CD4-positive, alpha-beta T cell (primary cell): Measurements from ENCODE around the gene IGFBP6. TPM values are rescaled to one million over a fixed set of nuclear protein-coding genes. Genes with fewer than 3 reads are reported as not detected.

Experiments used
- ATAC-seq: fragments of 200-7000 bp; cut with Tn5 transposase; one replicate; pipeline ENCODE4 v1.10.0; 2022; ENCODE audit warnings: mild to moderate bottlenecking; ENCODE audit not compliant: poor library complexity
- CTCF ChIA-PET: fragments of 350-600 bp; sonication (Branson Sonifier 250); formaldehyde crosslinking; loops from one replicate; lab custom pipeline; 2021; ENCODE audit warnings: antibody characterized with exemption, inconsistent platforms; lab: Charles Lee
- POLR2A ChIA-PET: fragments of 350-600 bp; sonication (Branson Sonifier 250); formaldehyde crosslinking; loops from one replicate; lab custom pipeline; 2021; ENCODE audit warnings: antibody characterized with exemption, inconsistent platforms; lab: Charles Lee
- DNase-seq, 14 experiments: peaks; one replicate each; pipeline ENCODE4 v3.0.0-alpha.2; 2013 to 2020; ENCODE audit warnings: mixed read lengths in 2 of 14
- H3K27ac ChIP-seq, 2 donors: one replicate each; pipeline versions ENCODE4 v1.5.1 to v1.7.0; 2013; ENCODE audit warnings: low read length in 2 of 2, low read depth in 1 of 2, mild to moderate bottlenecking in 1 of 2
- H3K27me3 ChIP-seq, 2 experiments: 1 replicate in 1 of 2; 2 replicates in 1 of 2; pipeline versions ENCODE4 v1.6.1 to v1.7.0; 2013; ENCODE audit warnings: low read length in 2 of 2, control low read depth in 1 of 2, mild to moderate bottlenecking in 1 of 2, moderate library complexity in 1 of 2; ENCODE audit not compliant: insufficient read depth in 2 of 2, control insufficient read depth in 1 of 2
- H3K36me3 ChIP-seq: one replicate; pipeline ENCODE4 v1.6.1; 2013; ENCODE audit warnings: low read length, control low read depth; ENCODE audit not compliant: insufficient read depth
- H3K4me1 ChIP-seq: one replicate; pipeline ENCODE4 v1.6.1; 2013; ENCODE audit warnings: low read length, control low read depth; ENCODE audit not compliant: insufficient read depth
- H3K4me3 ChIP-seq: one replicate; pipeline ENCODE4 v1.5.1; 2013; ENCODE audit warnings: mild to moderate bottlenecking, low read length, moderate library complexity
- H3K9me3 ChIP-seq, 2 experiments: 1 replicate in 1 of 2; 2 replicates in 1 of 2; pipeline versions ENCODE4 v1.6.1 to v1.7.0; 2013; ENCODE audit warnings: low read length in 2 of 2, mild to moderate bottlenecking in 2 of 2, control low read depth in 1 of 2, moderate library complexity in 1 of 2; ENCODE audit not compliant: control insufficient read depth in 1 of 2, insufficient read depth in 1 of 2
- H3K27ac Mint-ChIP-seq: one replicate; pipeline ENCODE4 v1.8.0; 2020; ENCODE audit warnings: mixed read lengths
- H3K27me3 Mint-ChIP-seq: one replicate; pipeline ENCODE4 v1.8.0; 2021; ENCODE audit warnings: mixed read lengths
- H3K36me3 Mint-ChIP-seq: one replicate; pipeline ENCODE4 v1.8.0; 2021; ENCODE audit warnings: low read depth, mixed read lengths
- H3K4me1 Mint-ChIP-seq: one replicate; pipeline ENCODE4 v1.8.0; 2021; ENCODE audit warnings: low read depth, mixed read lengths
- H3K4me3 Mint-ChIP-seq: one replicate; pipeline ENCODE4 v1.8.0; 2020; ENCODE audit warnings: mild to moderate bottlenecking, mixed read lengths
- H3K9me3 Mint-ChIP-seq: one replicate; pipeline ENCODE4 v1.8.0; 2020; ENCODE audit warnings: mixed read lengths
- intact Hi-C, 2 experiments: fragments of 100-400 bp; cut with DNase I in 1 of 2; cut with micrococcal nuclease in 1 of 2; formaldehyde crosslinking; loops; one replicate each; pipeline versions ENCODE4 v1.15.1 to v1.9.0; 2023 to 2025; cut with DNase I, micrococcal nuclease
- total RNA-seq, 174 experiments: library from RNA in 2 of 174; stranded (reverse) in 2 of 174; gene quantifications; one replicate each; pipeline ENCODE4 v1.2.3 and lab custom pipeline; 2021 to 2026
- TF ChIP-seq, protein P1 (sequence below): fragments of 200-600 bp; IDR thresholded peaks from one replicate; pipeline ENCODE4 v1.8.0; 2022; ENCODE audit warnings: antibody characterized with exemption, mild to moderate bottlenecking

Gene IGFBP6
- total RNA-seq, 2 experiments from 2014 or later = 0.49 TPM; not detected in 1

GRCh38 chr12:53051058-53051880 lies 46.2 kb upstream of the IGFBP6 start:
- Mint-ChIP-seq H3K4me3 (peak overlapping the region; percentile 81), H3K9me3 (no peaks in the 10 kb centered on the region), H3K27ac (peak overlapping the region; percentile 45), H3K4me1 (peaks cover 21% of the 10 kb centered on the region), H3K36me3 (peaks cover 5% of the 10 kb centered on the region), H3K27me3 (no peaks in the 10 kb centered on the region)
- no peaks in the 10 kb centered on the region for H3K27me3 ChIP-seq
- CTCF ChIA-PET = interaction anchor here (1.1 kb wide), 1 partner anchor 274 kb away, joined by 3 read pairs; no protein-coding TSS in a partner anchor
- TF ChIP-seq, protein P1, sequence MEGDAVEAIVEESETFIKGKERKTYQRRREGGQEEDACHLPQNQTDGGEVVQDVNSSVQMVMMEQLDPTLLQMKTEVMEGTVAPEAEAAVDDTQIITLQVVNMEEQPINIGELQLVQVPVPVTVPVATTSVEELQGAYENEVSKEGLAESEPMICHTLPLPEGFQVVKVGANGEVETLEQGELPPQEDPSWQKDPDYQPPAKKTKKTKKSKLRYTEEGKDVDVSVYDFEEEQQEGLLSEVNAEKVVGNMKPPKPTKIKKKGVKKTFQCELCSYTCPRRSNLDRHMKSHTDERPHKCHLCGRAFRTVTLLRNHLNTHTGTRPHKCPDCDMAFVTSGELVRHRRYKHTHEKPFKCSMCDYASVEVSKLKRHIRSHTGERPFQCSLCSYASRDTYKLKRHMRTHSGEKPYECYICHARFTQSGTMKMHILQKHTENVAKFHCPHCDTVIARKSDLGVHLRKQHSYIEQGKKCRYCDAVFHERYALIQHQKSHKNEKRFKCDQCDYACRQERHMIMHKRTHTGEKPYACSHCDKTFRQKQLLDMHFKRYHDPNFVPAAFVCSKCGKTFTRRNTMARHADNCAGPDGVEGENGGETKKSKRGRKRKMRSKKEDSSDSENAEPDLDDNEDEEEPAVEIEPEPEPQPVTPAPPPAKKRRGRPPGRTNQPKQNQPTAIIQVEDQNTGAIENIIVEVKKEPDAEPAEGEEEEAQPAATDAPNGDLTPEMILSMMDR = no peak
- DNase-seq (peak in 1 of 14 experiments; percentile 41), ATAC-seq (no peak)
- intact Hi-C loops = loop anchor here in 1 of 2 experiments (5.0 kb wide), 1 partner anchor 576 kb away; the partner anchor contains the start of gene ATF7
- peaks cover 30% of the 10 kb centered on the region for H3K4me1 ChIP-seq
- H3K9me3 ChIP-seq = no peaks in the 10 kb centered on the region
- POLR2A ChIA-PET = interaction anchor here (0.7 kb wide), 1 partner anchor 12 kb away, joined by 3 read pairs; no protein-coding TSS in a partner anchor
- H3K36me3 ChIP-seq = no peaks in the 10 kb centered on the region
- H3K27ac ChIP-seq = no peak overlapping the region
- H3K4me3 ChIP-seq = no peak overlapping the region

DNA sequence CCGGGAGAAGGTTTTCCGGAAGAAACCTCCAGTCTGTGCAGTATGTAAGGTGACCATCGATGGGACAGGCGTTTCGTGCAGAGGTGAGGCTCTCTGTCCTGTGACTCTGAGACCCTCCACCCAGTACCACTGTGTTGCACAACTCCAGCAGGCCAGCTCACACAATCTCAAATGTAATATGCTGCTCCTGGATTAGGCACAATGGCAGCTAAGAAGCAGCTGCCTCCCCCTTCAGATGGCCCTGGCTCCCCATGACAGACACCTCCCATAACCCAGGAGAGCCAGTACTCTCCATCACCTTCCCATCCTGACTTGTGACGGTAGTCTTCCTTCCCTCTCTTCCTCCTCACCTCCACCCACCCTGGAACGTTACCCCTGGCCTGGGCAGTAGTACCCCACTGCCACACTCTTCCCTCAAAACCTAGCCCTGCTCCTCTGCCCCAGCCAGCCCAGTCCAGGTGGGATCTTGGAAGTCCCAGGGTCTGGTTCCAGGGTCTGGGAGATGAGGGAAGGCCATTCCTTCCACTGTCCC lies 45.5 kb upstream of the IGFBP6 start:
- Histone ChIP-seq H3K9me3 (no peaks in the 10 kb centered on the region), H3K27me3 (no peaks in the 10 kb centered on the region), H3K36me3 (no peaks in the 10 kb centered on the region), H3K27ac (no peak overlapping the region), H3K4me3 (no peak overlapping the region), H3K4me1 (peaks cover 24% of the 10 kb centered on the region)
- Mint-ChIP-seq H3K27ac (peak overlapping the region; percentile 55), H3K4me1 (peaks cover 15% of the 10 kb centered on the region), H3K27me3 (no peaks in the 10 kb centered on the region), H3K36me3 (no peaks in the 10 kb centered on the region), H3K4me3 (peak overlapping the region; percentile 77), H3K9me3 (no peaks in the 10 kb centered on the region)
- ATAC-seq (no peak), DNase-seq (no peak)
- ChIA-PET POLR2A (interaction anchor here (0.7 kb wide), 1 partner anchor 12 kb away, joined by 3 read pairs; no protein-coding TSS in a partner anchor), CTCF (no interaction called here)
- intact Hi-C loops = loop anchor here in 1 of 2 experiments (5.0 kb wide), 1 partner anchor 575 kb away; the partner anchor contains the start of gene ATF7
- TF ChIP-seq, protein P1 = no peak

GRCh38 chr12:53052419-53053217 lies 44.8 kb upstream of the IGFBP6 start:
- Mint-ChIP-seq H3K9me3 (no peaks in the 10 kb centered on the region), H3K27me3 (no peaks in the 10 kb centered on the region), H3K27ac (peak overlapping the region; percentile 55), H3K4me3 (peak overlapping the region; percentile 77), H3K4me1 (peaks cover 15% of the 10 kb centered on the region), H3K36me3 (no peaks in the 10 kb centered on the region)
- ChIA-PET POLR2A (interaction anchor here (1.7 to 2.6 kb wide), 2 partner anchors 8 to 27 kb away, joined by 5 to 36 read pairs; partner anchors contain the start of gene SPRYD3), CTCF (interaction anchor here (1.5 to 3.8 kb wide), 2 partner anchors 46 to 50 kb away, joined by 8 to 21 read pairs; partner anchors contain the start of gene IGFBP6)
- ATAC-seq (no peak), DNase-seq (no peak)
- no peaks in the 10 kb centered on the region for H3K9me3 ChIP-seq
- no peaks in the 10 kb centered on the region for H3K36me3 ChIP-seq
- peaks cover 23% of the 10 kb centered on the region for H3K4me1 ChIP-seq
- H3K4me3 ChIP-seq = no peak overlapping the region
- intact Hi-C loops = loop anchor here in 1 of 2 experiments (5.0 kb wide), 1 partner anchor 575 kb away; the partner anchor contains the start of gene ATF7
- H3K27ac ChIP-seq = no peak overlapping the region
- TF ChIP-seq, protein P1 = no peak
- no peaks in the 10 kb centered on the region for H3K27me3 ChIP-seq
